Measurements from ENCODE around the gene TOGARAM2. TPM values are rescaled to one million over a fixed set of nuclear protein-coding genes. Genes with fewer than 3 reads are reported as not detected.
A peak's percentile ranks its signal among the peaks of the same experiment; 100 is the strongest.

The TOGARAM2 gene
- total RNA-seq, 1 donor from 2014 or later, result 0.23 TPM

DNA sequence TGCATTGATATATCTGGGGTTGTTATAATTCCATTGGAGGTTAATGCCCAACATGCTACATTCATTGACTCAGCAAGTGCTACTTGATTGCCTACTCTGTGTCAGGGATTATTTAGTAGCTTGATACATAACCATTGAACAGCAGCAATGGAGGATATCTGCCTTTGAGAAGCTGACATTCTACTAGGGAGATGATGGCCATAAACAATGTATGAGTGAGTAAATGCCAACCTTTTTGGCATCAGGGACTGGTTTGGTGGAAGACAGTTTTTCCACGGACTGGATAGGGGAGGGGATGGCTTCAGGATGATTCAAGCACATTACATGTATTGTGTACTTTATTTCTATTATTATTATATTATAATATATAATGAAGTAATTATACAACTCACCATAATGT is 31.9 kb upstream of the TOGARAM2 start:
- Mint-ChIP-seq H3K36me3 (ENCODE audit: low read depth, unreplicated experiment) (peaks cover 31% of the 10 kb centered on the region), H3K9me3 (ENCODE audit: unreplicated experiment) (peaks cover 3% of the 10 kb centered on the region), H3K4me3 (ENCODE audit: unreplicated experiment) (peak overlapping the region; percentile 68), H3K4me1 (ENCODE audit: unreplicated experiment) (no peaks in the 10 kb centered on the region), H3K27ac (ENCODE audit: unreplicated experiment) (no peak overlapping the region), H3K27me3 (ENCODE audit: unreplicated experiment) (peaks cover 3% of the 10 kb centered on the region)
- DNase-seq (ENCODE audit: low spot score), result no peak
- no peak for TF ChIP-seq CTCF (IDR thresholded peaks at IDR 0.05; ENCODE audit: unreplicated experiment)

GRCh38 chr2:28949617-28950305 is 31.3 kb upstream of the TOGARAM2 start:
- TF ChIP-seq CTCF (IDR thresholded peaks at IDR 0.05; ENCODE audit: unreplicated experiment), result no peak
- Mint-ChIP-seq H3K9me3 (ENCODE audit: unreplicated experiment) (peaks cover 3% of the 10 kb centered on the region), H3K27me3 (ENCODE audit: unreplicated experiment) (peaks cover 3% of the 10 kb centered on the region), H3K27ac (ENCODE audit: unreplicated experiment) (no peak overlapping the region), H3K4me3 (ENCODE audit: unreplicated experiment) (no peak overlapping the region), H3K36me3 (ENCODE audit: low read depth, unreplicated experiment) (peaks cover 31% of the 10 kb centered on the region), H3K4me1 (ENCODE audit: unreplicated experiment) (no peaks in the 10 kb centered on the region)
- no peak for DNase-seq (ENCODE audit: low spot score)

GRCh38 chr2:28950941-28951630 is 30.0 kb upstream of the TOGARAM2 start:
- peaks cover 3% of the 10 kb centered on the region for H3K9me3 Mint-ChIP-seq (ENCODE audit: unreplicated experiment)

DNA sequence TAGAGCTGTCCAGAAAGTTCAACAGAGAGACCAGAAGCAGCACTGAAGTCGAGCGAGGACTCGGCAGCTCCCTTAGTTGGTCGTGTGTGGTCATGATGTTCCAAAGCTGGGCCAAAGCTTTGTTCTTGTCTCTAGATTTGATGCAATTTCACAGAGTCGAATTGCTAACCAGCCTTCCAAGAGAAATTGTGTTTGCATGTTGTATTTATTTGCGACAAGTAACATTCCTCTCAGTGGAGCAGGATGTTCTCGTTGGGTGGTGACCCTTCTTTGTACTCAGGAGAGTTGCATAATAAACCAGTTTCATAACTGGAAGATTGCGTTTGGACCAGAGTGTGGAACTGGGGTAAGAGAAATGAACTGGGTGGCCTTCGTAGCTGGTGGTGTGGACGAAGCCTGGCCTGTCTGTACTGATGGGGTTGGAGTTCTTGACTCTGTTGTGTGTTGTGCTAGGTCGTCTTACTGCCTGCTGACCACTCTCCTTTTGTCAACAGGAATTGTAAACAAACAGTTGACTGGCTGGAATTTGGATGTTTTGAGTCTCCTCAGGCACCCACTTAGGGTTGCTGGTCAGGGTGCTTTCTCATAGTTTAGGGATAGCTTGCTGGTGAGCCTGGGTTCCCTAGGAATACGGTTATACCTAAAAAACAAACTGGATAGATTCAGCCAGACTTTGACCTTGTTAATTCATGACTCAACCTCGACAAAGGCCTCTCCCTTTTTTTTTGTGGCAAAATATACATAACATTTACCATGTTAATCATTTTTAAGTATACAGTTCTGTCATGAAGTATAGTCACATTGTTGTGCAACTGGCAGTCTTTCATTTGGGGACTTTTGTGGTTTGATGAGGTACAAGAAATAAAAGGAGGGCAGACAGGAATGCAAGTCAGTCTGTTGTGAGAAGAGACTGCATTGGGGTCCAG is 28.9 kb upstream of the TOGARAM2 start:
- Mint-ChIP-seq H3K4me1 (ENCODE audit: unreplicated experiment) (no peaks in the 10 kb centered on the region), H3K27me3 (ENCODE audit: unreplicated experiment) (peaks cover 3% of the 10 kb centered on the region), H3K9me3 (ENCODE audit: unreplicated experiment) (peaks cover 3% of the 10 kb centered on the region), H3K36me3 (ENCODE audit: low read depth, unreplicated experiment) (peaks cover 19% of the 10 kb centered on the region), H3K4me3 (ENCODE audit: unreplicated experiment) (no peak overlapping the region), H3K27ac (ENCODE audit: unreplicated experiment) (no peak overlapping the region)
- DNase-seq (ENCODE audit: low spot score), result no peak
- TF ChIP-seq CTCF (IDR thresholded peaks at IDR 0.05; ENCODE audit: unreplicated experiment), result no peak

More at GRCh38 chr2:28950941-28951630, 30.0 kb upstream of the TOGARAM2 start:
- no peaks in the 10 kb centered on the region for H3K4me1 Mint-ChIP-seq (ENCODE audit: unreplicated experiment)
- TF ChIP-seq CTCF (IDR thresholded peaks at IDR 0.05; ENCODE audit: unreplicated experiment), result no peak
- peaks cover 25% of the 10 kb centered on the region for H3K36me3 Mint-ChIP-seq (ENCODE audit: low read depth, unreplicated experiment)
- H3K4me3 Mint-ChIP-seq (ENCODE audit: unreplicated experiment), result no peak overlapping the region
- DNase-seq (ENCODE audit: low spot score), result no peak
- no peak overlapping the region for H3K27ac Mint-ChIP-seq (ENCODE audit: unreplicated experiment)
- H3K27me3 Mint-ChIP-seq (ENCODE audit: unreplicated experiment), result peaks cover 3% of the 10 kb centered on the region
